Esophagus muscularis mucosa (tissue), 4 donors: ENCODE results near the gene PRR14. TPM values are rescaled to one million over a fixed set of nuclear protein-coding genes. Genes with fewer than 3 reads are reported as not detected.

Source experiments
- DNase-seq: peaks from one replicate; pipeline ENCODE4 v3.0.0-alpha.2; 2017; ENCODE audit errors: extremely low spot score
- H3K27ac ChIP-seq, 4 donors: fragments of 200-600 bp; sonication (generic); replicated peaks in 1 of 4; 1 replicate in 3 of 4; 2 replicates in 1 of 4; pipeline ENCODE4 v1.5.1; 2016 to 2019; ENCODE audit warnings: mild to moderate bottlenecking in 1 of 4
- H3K27me3 ChIP-seq, 4 donors: fragments of 200-600 bp; sonication (generic); one replicate each; pipeline versions ENCODE4 v1.5.1 to v1.6.0; 2016 to 2019
- H3K36me3 ChIP-seq, 4 donors: fragments of 200-600 bp; sonication (generic); one replicate each; pipeline ENCODE4 v1.5.1; 2016 to 2019
- H3K4me1 ChIP-seq, 4 donors: fragments of 200-600 bp; sonication (generic); one replicate each; pipeline ENCODE4 v1.5.1; 2016 to 2019
- H3K4me3 ChIP-seq, 4 donors: fragments of 200-600 bp; sonication (generic); 1 replicate in 2 of 4; 2 replicates in 2 of 4; pipeline ENCODE4 v1.5.1; 2016 to 2019; ENCODE audit warnings: mild to moderate bottlenecking in 4 of 4, moderate library complexity in 1 of 4
- H3K9me3 ChIP-seq, 4 donors: fragments of 200-600 bp; sonication (generic); 1 replicate in 3 of 4; 2 replicates in 1 of 4; pipeline ENCODE4 v1.5.1; 2016 to 2019
- EP300 ChIP-seq: sonication (generic); formaldehyde crosslinking; IDR thresholded peaks from one replicate; pipeline ENCODE4 v1.6.1; 2017; ENCODE audit warnings: antibody characterized with exemption
- POLR2A ChIP-seq: fragments of 450-650 bp; IDR thresholded peaks from one replicate; pipeline ENCODE4 v1.6.1; 2017; ENCODE audit warnings: antibody characterized with exemption, moderate library complexity, mild to moderate bottlenecking, low read depth
- POLR2AphosphoS5 ChIP-seq, 2 donors: sonication (generic); formaldehyde crosslinking; IDR thresholded peaks; one replicate each; pipeline ENCODE4 v1.6.1; 2017; ENCODE audit warnings: antibody characterized with exemption in 2 of 2
- WGBS: methylation state at CpG from one replicate; pipeline ENCODE4 v1.1.5; 2018; 5-methylcytosine and 5-hydroxymethylcytosine counted together
- intact Hi-C: fragments of 100-400 bp; cut with DNase I; formaldehyde crosslinking; loops from one replicate; pipeline ENCODE4 v1.15.1; 2023
- total RNA-seq, 4 donors: library from RNA; depleted of rRNA; stranded (reverse); fragments of >200 nt; gene quantifications; one replicate each; pipeline versions ENCODE4 v1.1.0 to v1.2.1, GENCODE V29; 2016
- TF ChIP-seq, protein P1 (sequence below), 3 experiments: fragments of 200-600 bp in 2 of 3; fragments of 450-650 bp in 1 of 3; sonication (generic) in 2 of 3; IDR thresholded peaks; one replicate each; pipeline ENCODE4 v1.5.1; 2017 to 2019; ENCODE audit warnings: antibody characterized with exemption in 3 of 3, mild to moderate bottlenecking in 2 of 3, moderate library complexity in 1 of 3

The PRR14 gene
- total RNA-seq, 4 donors from 2014 or later = 30.3 to 54.0 (median 41.2) TPM

DNA sequence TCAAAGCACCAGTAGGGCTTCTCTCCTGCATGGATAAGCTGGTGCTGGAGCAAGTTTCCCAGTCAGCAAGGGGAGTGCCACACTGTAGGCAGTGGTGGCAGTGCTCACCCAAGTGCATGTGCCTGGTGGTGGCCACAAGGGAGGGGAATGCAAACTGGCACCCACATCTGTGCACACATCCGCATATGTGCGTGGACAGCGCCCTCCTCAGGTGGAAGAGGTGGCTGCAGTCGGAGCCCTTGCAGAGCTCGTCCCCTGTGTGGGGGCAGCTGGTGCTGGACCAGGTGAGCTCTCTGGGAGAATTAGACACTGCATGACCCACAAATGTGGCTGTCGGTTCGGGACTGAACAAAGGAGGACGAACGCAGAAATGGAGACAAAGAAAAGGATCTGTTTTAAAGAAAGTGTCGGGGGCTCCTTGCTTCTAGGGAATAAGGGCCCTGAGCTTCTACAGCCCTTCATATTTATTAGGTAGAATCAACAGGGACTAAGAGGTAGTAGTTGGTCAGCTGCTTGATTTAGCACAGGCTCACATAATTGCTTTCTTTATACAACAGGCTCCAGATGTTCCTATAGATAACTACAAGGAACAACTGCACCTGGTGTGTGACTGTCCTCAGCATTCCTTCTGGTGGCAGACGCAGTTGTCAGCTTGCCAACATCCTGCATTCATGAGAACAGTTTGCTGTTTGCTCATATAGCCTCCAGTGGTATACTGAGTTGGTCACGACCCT is 35.2 kb upstream of the PRR14 start:
- WGBS = 53% methylated on average over 7 of the region's 12 CpGs
- Histone ChIP-seq H3K27ac (no peak overlapping the region), H3K9me3 (no peaks in the 10 kb centered on the region), H3K36me3 (no peaks in the 10 kb centered on the region), H3K4me3 (no peak overlapping the region), H3K27me3 (peaks cover 0 to 6% (median 0%) of the 10 kb centered on the region in 4 donors), H3K4me1 (peaks cover 3 to 6% (median 4%) of the 10 kb centered on the region in 4 donors)
- intact Hi-C loops = loop anchor here (10.0 kb wide), 1 partner anchor 171 kb away; the partner anchor contains the start of gene SEPHS2
- TF ChIP-seq EP300 = no peak
- TF ChIP-seq, protein P1, sequence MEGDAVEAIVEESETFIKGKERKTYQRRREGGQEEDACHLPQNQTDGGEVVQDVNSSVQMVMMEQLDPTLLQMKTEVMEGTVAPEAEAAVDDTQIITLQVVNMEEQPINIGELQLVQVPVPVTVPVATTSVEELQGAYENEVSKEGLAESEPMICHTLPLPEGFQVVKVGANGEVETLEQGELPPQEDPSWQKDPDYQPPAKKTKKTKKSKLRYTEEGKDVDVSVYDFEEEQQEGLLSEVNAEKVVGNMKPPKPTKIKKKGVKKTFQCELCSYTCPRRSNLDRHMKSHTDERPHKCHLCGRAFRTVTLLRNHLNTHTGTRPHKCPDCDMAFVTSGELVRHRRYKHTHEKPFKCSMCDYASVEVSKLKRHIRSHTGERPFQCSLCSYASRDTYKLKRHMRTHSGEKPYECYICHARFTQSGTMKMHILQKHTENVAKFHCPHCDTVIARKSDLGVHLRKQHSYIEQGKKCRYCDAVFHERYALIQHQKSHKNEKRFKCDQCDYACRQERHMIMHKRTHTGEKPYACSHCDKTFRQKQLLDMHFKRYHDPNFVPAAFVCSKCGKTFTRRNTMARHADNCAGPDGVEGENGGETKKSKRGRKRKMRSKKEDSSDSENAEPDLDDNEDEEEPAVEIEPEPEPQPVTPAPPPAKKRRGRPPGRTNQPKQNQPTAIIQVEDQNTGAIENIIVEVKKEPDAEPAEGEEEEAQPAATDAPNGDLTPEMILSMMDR (IDR thresholded peaks at IDR 0.05) = peak in 1 of 3 experiments; percentile 41
- no peak for DNase-seq

DNA sequence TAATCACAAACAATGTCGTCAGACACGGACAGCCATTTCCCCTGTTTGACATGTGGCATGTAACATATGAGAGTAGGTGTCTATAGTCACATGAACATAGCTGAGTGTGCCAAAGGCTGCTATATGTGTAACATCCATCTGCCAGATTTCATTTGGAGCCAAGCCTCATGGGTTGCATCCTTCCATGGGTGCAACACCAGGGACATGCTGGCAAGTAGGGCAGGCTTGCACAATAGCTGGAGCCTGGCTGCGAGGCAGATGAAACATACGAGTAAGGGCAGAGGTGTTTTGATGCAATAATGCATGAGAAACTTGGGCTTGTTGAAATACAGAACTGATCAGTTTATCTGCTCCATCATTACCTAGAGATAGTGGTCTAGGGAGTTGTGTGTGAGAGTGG is 31.6 kb upstream of the PRR14 start:
- DNase-seq = no peak
- TF ChIP-seq EP300 = no peak
- H3K36me3 ChIP-seq = no peaks in the 10 kb centered on the region
- intact Hi-C loops = loop anchor here (10.0 kb wide), 1 partner anchor 174 kb away; the partner anchor contains the start of gene SEPHS2
- WGBS = 80% methylated on average over 4 of the region's 4 CpGs
- H3K4me3 ChIP-seq = no peak overlapping the region
- H3K27me3 ChIP-seq = peaks cover 0 to 6% (median under 1%) of the 10 kb centered on the region in 4 donors
- no peaks in the 10 kb centered on the region for H3K9me3 ChIP-seq
- no peaks in the 10 kb centered on the region for H3K4me1 ChIP-seq
- no peak overlapping the region for H3K27ac ChIP-seq

DNA sequence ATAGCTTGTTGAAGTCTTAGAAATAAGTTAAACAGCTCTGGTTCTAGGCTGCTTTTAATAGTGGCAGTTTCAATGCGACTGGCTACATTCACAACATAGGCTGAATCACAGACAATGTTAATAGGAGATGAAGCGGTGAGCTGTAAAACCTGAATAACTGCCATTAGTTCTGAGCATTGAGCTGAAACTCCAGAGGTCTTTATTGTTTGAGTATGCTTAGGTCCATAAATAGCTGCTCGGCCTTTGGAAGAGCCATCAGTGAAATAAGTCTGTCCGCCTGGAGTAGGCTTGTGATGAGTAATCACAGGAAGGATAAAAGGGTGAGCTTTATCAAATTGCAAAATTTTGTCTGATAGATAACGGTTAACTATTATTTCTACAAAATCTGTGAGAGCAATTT is 31.1 kb upstream of the PRR14 start:
- Histone ChIP-seq H3K9me3 (no peaks in the 10 kb centered on the region), H3K27me3 (peaks cover 0 to 6% (median 3%) of the 10 kb centered on the region in 4 donors), H3K4me1 (no peaks in the 10 kb centered on the region), H3K27ac (no peak overlapping the region), H3K4me3 (no peak overlapping the region), H3K36me3 (no peaks in the 10 kb centered on the region)
- 91% methylated on average over 5 of the region's 5 CpGs for WGBS
- TF ChIP-seq, protein P1 (IDR thresholded peaks at IDR 0.05) = no peak
- no peak for TF ChIP-seq POLR2A
- TF ChIP-seq EP300 = no peak
- TF ChIP-seq POLR2AphosphoS5 (IDR thresholded peaks at IDR 0.05) = no peak
- no peak for DNase-seq
- intact Hi-C loops = loop anchor here (10.0 kb wide), 1 partner anchor 175 kb away; the partner anchor contains the start of gene SEPHS2

DNA sequence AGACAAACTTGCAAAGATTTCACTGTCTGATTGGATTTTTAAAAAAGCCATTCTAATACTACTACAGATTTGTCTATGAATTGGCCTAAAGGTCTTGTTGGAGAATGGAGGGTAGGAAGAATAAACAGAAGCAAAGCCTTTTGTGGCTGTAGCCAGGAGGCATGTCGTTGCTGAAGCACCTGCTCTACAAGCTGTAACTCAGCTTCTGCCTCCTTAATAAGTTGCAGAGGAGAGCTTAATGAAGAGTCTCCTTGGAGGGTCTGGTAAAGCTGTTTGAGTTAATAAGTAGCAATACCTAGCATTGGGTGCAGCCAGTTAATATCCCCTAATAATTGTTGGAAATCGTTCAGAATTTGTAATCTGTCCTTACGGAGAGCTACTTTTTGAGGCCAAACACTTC is 30.6 kb upstream of the PRR14 start:
- H3K27ac ChIP-seq = no peak overlapping the region
- DNase-seq = no peak
- TF ChIP-seq EP300 (no peak), POLR2A (no peak), POLR2AphosphoS5 (IDR thresholded peaks at IDR 0.05) (no peak)
- TF ChIP-seq, protein P1 (IDR thresholded peaks at IDR 0.05) = no peak
- 53% methylated on average over 3 of the region's 3 CpGs for WGBS
- intact Hi-C loops = no loop called here
- H3K27me3 ChIP-seq = peaks cover 0 to 5% (median 1%) of the 10 kb centered on the region in 4 donors
- no peaks in the 10 kb centered on the region for H3K9me3 ChIP-seq
- no peaks in the 10 kb centered on the region for H3K36me3 ChIP-seq
- no peaks in the 10 kb centered on the region for H3K4me1 ChIP-seq
- H3K4me3 ChIP-seq = no peak overlapping the region

DNA sequence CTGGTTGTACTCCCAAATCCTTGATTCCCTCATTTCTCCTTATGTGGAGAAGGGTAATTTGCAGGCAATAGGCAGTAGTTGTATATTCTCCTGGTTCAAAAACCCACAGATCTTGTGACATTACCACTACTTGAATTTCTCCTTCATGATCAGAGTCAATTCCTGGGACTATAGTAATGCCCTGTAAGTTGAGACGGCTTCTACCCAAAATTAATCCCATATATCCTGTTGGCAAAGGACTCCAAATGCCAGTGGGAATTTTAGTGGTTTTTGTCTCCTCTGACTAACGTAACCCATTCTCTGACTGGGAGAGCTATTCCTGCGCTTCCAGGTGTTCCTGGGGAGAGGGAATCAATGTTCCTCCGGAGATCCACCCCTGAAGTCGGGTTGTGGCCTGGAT is 29.0 kb upstream of the PRR14 start:
- no peaks in the 10 kb centered on the region for H3K36me3 ChIP-seq
- peaks cover 0 to 5% (median 0%) of the 10 kb centered on the region in 4 donors for H3K27me3 ChIP-seq
- TF ChIP-seq POLR2A = no peak
- TF ChIP-seq, protein P1 (IDR thresholded peaks at IDR 0.05) = no peak
- WGBS = 79% methylated on average over 5 of the region's 5 CpGs
- no peaks in the 10 kb centered on the region for H3K9me3 ChIP-seq
- no peaks in the 10 kb centered on the region for H3K4me1 ChIP-seq
- no peak overlapping the region for H3K27ac ChIP-seq
- no peak overlapping the region for H3K4me3 ChIP-seq
- no peak for DNase-seq
- intact Hi-C loops = no loop called here
